ENCODE measurements around the gene CHD2. TPM values are rescaled to one million over a fixed set of nuclear protein-coding genes. Genes with fewer than 3 reads are reported as not detected.

Gene CHD2
- total RNA-seq, 1 experiment from 2014 or later = 101 TPM

DNA sequence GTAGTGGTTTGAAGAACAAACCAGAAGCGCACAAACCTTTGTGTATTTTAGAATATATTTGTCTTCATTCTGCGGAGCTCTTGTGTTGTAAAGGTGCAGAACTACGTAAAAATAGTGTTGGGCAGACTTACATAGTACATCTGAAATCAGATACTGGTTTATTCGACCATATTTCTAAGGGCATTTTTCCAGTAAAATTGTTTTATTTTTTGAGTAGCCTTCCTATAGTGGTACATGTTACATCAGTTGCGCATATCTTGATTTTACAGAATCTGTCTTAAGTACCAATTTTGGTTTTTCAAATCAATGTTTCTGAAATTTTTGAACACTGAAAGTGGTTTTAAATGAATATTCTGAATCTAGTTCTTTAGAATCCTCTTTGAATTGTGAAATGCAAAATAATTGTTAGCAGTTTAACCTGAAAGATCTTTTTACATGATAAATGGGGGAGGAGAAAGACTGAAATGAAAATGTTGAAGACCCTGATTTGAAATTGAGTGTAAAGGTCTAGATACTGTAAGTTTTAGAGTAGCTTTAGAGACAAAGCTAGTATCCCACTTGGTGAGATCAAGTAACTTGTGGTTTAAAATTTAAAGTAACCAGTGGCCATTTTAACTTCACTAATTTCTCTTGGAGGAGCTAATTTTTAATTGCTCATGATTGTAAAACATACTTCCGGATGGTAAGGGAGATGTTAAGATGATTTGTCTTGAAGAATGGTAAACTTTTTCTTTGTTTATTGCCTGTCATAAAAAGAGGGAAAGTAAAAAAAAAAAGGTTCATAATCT lies 15.5 kb upstream of the CHD2 start (continued):
- TF ChIP-seq ZNF396 (CRISPR knock-in tag; IDR thresholded peaks at IDR 0.05; ENCODE audit: borderline replicate concordance) = no peak
- TF ChIP-seq, protein P1, sequence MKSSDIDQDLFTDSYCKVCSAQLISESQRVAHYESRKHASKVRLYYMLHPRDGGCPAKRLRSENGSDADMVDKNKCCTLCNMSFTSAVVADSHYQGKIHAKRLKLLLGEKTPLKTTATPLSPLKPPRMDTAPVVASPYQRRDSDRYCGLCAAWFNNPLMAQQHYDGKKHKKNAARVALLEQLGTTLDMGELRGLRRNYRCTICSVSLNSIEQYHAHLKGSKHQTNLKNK (CRISPR knock-in tag; IDR thresholded peaks at IDR 0.05) = no peak

DNA sequence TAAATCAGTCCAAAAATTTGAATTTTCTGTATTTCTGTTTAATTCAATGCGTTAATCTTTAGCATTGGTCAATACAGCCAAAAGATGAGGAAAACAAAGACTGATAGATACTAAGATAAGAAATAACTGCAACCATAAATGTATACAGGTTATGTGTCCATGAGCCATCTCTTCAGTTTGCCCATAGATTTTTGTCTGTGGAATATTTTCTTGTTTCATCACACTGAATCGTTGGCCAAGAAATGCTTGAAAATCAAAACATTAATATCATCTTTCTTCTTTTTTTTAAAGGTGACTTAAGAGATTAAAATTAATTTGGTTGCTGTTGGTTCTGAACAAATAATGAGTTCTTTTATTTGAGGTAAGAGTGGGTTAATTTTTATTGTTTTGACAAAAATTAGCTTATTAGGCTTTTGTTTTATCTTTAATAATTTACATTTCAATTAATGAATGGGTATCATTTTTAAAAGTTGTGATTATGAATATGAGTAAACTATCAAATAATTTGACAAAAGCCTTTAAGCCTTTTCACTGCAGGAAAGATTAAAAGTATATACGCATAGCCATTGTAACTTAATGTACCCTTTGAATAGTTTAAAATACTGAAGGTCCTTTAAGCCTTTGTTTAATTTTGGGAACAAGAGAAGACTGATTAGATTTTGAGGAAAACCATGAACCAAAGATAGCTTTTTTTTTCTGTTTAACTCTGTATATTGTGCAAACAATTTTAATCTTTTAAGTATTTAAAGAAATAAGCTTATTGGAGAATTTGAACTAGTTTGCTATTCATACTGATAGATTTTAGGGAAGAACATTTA lies 14.7 kb upstream of the CHD2 start:
- ATAC-seq = no peak
- Mint-ChIP-seq H3K27me3 (ENCODE audit: low read depth) (no peaks in the 10 kb centered on the region), H3K4me3 (peak overlapping the region; percentile 94), H3K9me3 (peaks cover 3% of the 10 kb centered on the region; the same call in 1 of the 2 replicates), H3K27ac (peak overlapping the region; percentile 97), H3K36me3 (peaks cover 61% of the 10 kb centered on the region), H3K4me1 (peaks cover 48% of the 10 kb centered on the region)
- no peak for DNase-seq (ENCODE audit: low spot score)
- POLR2A ChIA-PET = interaction anchor here (1.2 to 8.6 kb wide), 3 partner anchors 16 to 76 kb away, joined by 6 to 226 read pairs (median 191); partner anchors contain the start of gene CHD2
- CTCF ChIA-PET = interaction anchor here (0.7 to 1.3 kb wide), 2 partner anchors 65 to 77 kb away, joined by 3 read pairs; no protein-coding TSS in a partner anchor
- TF ChIP-seq GABPB1 (CRISPR knock-in tag; IDR thresholded peaks at IDR 0.05) (no peak), CREM (CRISPR knock-in tag; IDR thresholded peaks at IDR 0.05) (no peak), RORB (CRISPR knock-in tag; IDR thresholded peaks at IDR 0.05) (no peak), NFE2L1 (CRISPR knock-in tag; IDR thresholded peaks at IDR 0.05) (no peak), NFATC4 (CRISPR knock-in tag; IDR thresholded peaks at IDR 0.05) (no peak), FOXK1 (CRISPR knock-in tag; IDR thresholded peaks at IDR 0.05) (no peak), TEAD1 (CRISPR knock-in tag; IDR thresholded peaks at IDR 0.05) (no peak), MXD4 (CRISPR knock-in tag; IDR thresholded peaks at IDR 0.05; ENCODE audit: borderline replicate concordance) (no peak), TCF7 (CRISPR knock-in tag; IDR thresholded peaks at IDR 0.05; ENCODE audit: low read depth) (no peak), ELF4 (CRISPR knock-in tag; IDR thresholded peaks at IDR 0.05; ENCODE audit: low read depth) (no peak)
- TF ChIP-seq, protein P2, sequence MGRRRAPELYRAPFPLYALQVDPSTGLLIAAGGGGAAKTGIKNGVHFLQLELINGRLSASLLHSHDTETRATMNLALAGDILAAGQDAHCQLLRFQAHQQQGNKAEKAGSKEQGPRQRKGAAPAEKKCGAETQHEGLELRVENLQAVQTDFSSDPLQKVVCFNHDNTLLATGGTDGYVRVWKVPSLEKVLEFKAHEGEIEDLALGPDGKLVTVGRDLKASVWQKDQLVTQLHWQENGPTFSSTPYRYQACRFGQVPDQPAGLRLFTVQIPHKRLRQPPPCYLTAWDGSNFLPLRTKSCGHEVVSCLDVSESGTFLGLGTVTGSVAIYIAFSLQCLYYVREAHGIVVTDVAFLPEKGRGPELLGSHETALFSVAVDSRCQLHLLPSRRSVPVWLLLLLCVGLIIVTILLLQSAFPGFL (CRISPR knock-in tag; IDR thresholded peaks at IDR 0.05; ENCODE audit: borderline replicate concordance) = no peak
- TF ChIP-seq, protein P3, sequence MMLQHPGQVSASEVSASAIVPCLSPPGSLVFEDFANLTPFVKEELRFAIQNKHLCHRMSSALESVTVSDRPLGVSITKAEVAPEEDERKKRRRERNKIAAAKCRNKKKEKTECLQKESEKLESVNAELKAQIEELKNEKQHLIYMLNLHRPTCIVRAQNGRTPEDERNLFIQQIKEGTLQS (CRISPR knock-in tag; conservative IDR thresholded peaks at IDR 0.05) = no peak
- TF ChIP-seq, protein P4, sequence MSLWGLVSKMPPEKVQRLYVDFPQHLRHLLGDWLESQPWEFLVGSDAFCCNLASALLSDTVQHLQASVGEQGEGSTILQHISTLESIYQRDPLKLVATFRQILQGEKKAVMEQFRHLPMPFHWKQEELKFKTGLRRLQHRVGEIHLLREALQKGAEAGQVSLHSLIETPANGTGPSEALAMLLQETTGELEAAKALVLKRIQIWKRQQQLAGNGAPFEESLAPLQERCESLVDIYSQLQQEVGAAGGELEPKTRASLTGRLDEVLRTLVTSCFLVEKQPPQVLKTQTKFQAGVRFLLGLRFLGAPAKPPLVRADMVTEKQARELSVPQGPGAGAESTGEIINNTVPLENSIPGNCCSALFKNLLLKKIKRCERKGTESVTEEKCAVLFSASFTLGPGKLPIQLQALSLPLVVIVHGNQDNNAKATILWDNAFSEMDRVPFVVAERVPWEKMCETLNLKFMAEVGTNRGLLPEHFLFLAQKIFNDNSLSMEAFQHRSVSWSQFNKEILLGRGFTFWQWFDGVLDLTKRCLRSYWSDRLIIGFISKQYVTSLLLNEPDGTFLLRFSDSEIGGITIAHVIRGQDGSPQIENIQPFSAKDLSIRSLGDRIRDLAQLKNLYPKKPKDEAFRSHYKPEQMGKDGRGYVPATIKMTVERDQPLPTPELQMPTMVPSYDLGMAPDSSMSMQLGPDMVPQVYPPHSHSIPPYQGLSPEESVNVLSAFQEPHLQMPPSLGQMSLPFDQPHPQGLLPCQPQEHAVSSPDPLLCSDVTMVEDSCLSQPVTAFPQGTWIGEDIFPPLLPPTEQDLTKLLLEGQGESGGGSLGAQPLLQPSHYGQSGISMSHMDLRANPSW (CRISPR knock-in tag; conservative IDR thresholded peaks at IDR 0.05; ENCODE audit: low read depth) = no peak
- TF ChIP-seq, protein P5, sequence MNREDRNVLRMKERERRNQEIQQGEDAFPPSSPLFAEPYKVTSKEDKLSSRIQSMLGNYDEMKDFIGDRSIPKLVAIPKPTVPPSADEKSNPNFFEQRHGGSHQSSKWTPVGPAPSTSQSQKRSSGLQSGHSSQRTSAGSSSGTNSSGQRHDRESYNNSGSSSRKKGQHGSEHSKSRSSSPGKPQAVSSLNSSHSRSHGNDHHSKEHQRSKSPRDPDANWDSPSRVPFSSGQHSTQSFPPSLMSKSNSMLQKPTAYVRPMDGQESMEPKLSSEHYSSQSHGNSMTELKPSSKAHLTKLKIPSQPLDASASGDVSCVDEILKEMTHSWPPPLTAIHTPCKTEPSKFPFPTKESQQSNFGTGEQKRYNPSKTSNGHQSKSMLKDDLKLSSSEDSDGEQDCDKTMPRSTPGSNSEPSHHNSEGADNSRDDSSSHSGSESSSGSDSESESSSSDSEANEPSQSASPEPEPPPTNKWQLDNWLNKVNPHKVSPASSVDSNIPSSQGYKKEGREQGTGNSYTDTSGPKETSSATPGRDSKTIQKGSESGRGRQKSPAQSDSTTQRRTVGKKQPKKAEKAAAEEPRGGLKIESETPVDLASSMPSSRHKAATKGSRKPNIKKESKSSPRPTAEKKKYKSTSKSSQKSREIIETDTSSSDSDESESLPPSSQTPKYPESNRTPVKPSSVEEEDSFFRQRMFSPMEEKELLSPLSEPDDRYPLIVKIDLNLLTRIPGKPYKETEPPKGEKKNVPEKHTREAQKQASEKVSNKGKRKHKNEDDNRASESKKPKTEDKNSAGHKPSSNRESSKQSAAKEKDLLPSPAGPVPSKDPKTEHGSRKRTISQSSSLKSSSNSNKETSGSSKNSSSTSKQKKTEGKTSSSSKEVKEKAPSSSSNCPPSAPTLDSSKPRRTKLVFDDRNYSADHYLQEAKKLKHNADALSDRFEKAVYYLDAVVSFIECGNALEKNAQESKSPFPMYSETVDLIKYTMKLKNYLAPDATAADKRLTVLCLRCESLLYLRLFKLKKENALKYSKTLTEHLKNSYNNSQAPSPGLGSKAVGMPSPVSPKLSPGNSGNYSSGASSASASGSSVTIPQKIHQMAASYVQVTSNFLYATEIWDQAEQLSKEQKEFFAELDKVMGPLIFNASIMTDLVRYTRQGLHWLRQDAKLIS (CRISPR knock-in tag; IDR thresholded peaks at IDR 0.05; ENCODE audit: borderline replicate concordance) = no peak
- TF ChIP-seq, protein P6, sequence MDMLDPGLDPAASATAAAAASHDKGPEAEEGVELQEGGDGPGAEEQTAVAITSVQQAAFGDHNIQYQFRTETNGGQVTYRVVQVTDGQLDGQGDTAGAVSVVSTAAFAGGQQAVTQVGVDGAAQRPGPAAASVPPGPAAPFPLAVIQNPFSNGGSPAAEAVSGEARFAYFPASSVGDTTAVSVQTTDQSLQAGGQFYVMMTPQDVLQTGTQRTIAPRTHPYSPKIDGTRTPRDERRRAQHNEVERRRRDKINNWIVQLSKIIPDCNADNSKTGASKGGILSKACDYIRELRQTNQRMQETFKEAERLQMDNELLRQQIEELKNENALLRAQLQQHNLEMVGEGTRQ (CRISPR knock-in tag; IDR thresholded peaks at IDR 0.05) = no peak
- TF ChIP-seq, protein P7, sequence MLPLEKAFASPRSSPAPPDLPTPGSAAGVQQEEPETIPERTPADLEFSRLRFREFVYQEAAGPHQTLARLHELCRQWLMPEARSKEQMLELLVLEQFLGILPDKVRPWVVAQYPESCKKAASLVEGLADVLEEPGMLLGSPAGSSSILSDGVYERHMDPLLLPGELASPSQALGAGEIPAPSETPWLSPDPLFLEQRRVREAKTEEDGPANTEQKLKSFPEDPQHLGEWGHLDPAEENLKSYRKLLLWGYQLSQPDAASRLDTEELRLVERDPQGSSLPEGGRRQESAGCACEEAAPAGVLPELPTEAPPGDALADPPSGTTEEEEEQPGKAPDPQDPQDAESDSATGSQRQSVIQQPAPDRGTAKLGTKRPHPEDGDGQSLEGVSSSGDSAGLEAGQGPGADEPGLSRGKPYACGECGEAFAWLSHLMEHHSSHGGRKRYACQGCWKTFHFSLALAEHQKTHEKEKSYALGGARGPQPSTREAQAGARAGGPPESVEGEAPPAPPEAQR (CRISPR knock-in tag; IDR thresholded peaks at IDR 0.05) = no peak
- TF ChIP-seq, protein P8, sequence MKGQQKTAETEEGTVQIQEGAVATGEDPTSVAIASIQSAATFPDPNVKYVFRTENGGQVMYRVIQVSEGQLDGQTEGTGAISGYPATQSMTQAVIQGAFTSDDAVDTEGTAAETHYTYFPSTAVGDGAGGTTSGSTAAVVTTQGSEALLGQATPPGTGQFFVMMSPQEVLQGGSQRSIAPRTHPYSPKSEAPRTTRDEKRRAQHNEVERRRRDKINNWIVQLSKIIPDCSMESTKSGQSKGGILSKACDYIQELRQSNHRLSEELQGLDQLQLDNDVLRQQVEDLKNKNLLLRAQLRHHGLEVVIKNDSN (CRISPR knock-in tag; IDR thresholded peaks at IDR 0.05) = no peak

Data from WTC11 (cell line).